ENCODE data around the gene KIF26B. TPM values are rescaled to one million over a fixed set of nuclear protein-coding genes. Genes with fewer than 3 reads are reported as not detected.

KIF26B gene
- total RNA-seq, 1 experiment from 2014 or later = 0.04 TPM

DNA sequence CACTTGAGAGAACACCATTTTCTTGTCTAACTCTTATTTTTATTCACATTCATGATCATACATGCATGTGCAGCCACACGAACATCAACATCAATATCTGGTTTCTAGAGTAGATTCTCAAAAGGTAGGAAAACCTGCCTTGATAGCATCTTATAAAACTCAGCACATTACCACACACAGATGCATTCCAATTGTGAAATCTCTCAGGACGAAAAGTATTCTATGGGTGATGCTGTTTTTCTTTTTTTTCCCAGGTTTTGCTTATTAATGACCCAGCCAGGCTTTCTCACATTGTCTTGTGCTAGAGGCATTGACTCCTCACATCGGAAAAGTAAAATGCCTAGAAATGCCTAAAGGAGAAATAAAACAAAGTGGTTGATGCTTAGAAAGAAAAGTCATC is 562.8 kb downstream of the KIF26B start:
- Histone ChIP-seq H3K79me2 (ENCODE audit: low read length) (no peaks in the 10 kb centered on the region), H3K9ac (ENCODE audit: low read length) (no peak overlapping the region), H4K20me1 (ENCODE audit: low read length) (no peaks in the 10 kb centered on the region), H2AFZ (ENCODE audit: low read length) (no peak overlapping the region), H3F3A (ENCODE audit: low read length, unreplicated experiment) (peaks cover 4% of the 10 kb centered on the region), H3K9me3 (ENCODE audit: low read length) (no peaks in the 10 kb centered on the region), H3K9me2 (replicated peaks; ENCODE audit: low read length) (no peaks in the 10 kb centered on the region), H3K4me1 (ENCODE audit: insufficient read depth, low read length) (peaks cover 24% of the 10 kb centered on the region), H3K27me3 (ENCODE audit: low read length) (no peaks in the 10 kb centered on the region), H3K36me3 (ENCODE audit: low read depth, low read length) (no peaks in the 10 kb centered on the region), H3K27ac (ENCODE audit: low read length) (no peak overlapping the region), H3K4me2 (ENCODE audit: low read length) (no peak overlapping the region), H3K4me3 (ENCODE audit: low read length) (no peak overlapping the region)
- BruUV-seq (replicated peaks) = no TSS peak
- DNase-seq (no peak), ATAC-seq (no peak)
- POLR2A ChIA-PET (ENCODE audit: unreplicated experiment) = no interaction called here
- intact Hi-C loops (cut with micrococcal nuclease) = no loop called here
- CTCF ChIA-PET = interaction anchor here (0.6 kb wide), 1 partner anchor 322 kb away, joined by 9 read pairs; no protein-coding TSS in a partner anchor
- TF ChIP-seq, protein P1, sequence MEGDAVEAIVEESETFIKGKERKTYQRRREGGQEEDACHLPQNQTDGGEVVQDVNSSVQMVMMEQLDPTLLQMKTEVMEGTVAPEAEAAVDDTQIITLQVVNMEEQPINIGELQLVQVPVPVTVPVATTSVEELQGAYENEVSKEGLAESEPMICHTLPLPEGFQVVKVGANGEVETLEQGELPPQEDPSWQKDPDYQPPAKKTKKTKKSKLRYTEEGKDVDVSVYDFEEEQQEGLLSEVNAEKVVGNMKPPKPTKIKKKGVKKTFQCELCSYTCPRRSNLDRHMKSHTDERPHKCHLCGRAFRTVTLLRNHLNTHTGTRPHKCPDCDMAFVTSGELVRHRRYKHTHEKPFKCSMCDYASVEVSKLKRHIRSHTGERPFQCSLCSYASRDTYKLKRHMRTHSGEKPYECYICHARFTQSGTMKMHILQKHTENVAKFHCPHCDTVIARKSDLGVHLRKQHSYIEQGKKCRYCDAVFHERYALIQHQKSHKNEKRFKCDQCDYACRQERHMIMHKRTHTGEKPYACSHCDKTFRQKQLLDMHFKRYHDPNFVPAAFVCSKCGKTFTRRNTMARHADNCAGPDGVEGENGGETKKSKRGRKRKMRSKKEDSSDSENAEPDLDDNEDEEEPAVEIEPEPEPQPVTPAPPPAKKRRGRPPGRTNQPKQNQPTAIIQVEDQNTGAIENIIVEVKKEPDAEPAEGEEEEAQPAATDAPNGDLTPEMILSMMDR (conservative IDR thresholded peaks at IDR 0.05; ENCODE audit: low read depth, low read length) = no peak
- TF ChIP-seq EZH2 (IDR thresholded peaks at IDR 0.05; ENCODE audit: low read length, unreplicated experiment) (no peak), EZH2phosphoT487 (IDR thresholded peaks at IDR 0.05; ENCODE audit: borderline replicate concordance, low read length) (no peak)

DNA sequence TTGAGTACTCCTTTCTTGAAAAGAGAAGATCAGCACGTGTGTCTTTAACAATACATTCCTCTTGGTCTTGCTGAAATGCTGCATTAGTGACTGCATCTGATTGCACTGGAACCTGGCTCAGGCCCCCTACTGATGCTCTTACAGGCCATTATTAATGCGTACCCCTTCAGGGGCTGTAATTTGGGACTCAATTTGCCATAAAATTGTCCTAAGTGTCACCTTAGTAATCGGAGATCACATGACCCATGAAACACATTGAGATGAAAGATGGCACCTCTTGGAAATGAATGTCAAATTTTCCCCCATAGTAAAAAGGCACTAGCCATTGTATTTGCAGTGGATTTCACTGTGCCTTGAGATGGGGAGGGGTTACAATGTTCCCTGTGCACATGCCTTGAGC is 563.3 kb downstream of the KIF26B start:
- intact Hi-C loops (cut with micrococcal nuclease) = no loop called here
- no peak overlapping the region for H3K27ac ChIP-seq (ENCODE audit: low read length)
- no peaks in the 10 kb centered on the region for H4K20me1 ChIP-seq (ENCODE audit: low read length)
- TF ChIP-seq EZH2 (IDR thresholded peaks at IDR 0.05; ENCODE audit: low read length, unreplicated experiment) = no peak
- no peak for TF ChIP-seq EZH2phosphoT487 (IDR thresholded peaks at IDR 0.05; ENCODE audit: borderline replicate concordance, low read length)
- TF ChIP-seq, protein P1 (conservative IDR thresholded peaks at IDR 0.05; ENCODE audit: low read depth, low read length) = no peak
- H3K4me2 ChIP-seq (ENCODE audit: low read length) = no peak overlapping the region
- H3K4me1 ChIP-seq (ENCODE audit: insufficient read depth, low read length) = peaks cover 24% of the 10 kb centered on the region
- ChIA-PET CTCF (no interaction called here), POLR2A (ENCODE audit: unreplicated experiment) (no interaction called here)
- H3K27me3 ChIP-seq (ENCODE audit: low read length) = no peaks in the 10 kb centered on the region
- no peaks in the 10 kb centered on the region for H3K36me3 ChIP-seq (ENCODE audit: low read depth, low read length)
- H3K9me2 ChIP-seq (replicated peaks; ENCODE audit: low read length) = no peaks in the 10 kb centered on the region
- H3K4me3 ChIP-seq (ENCODE audit: low read length) = no peak overlapping the region
- BruUV-seq (replicated peaks) = no TSS peak
- no peak overlapping the region for H3K9ac ChIP-seq (ENCODE audit: low read length)
- ATAC-seq = no peak
- peaks cover 4% of the 10 kb centered on the region for H3F3A ChIP-seq (ENCODE audit: low read length, unreplicated experiment)
- H3K9me3 ChIP-seq (ENCODE audit: low read length) = no peaks in the 10 kb centered on the region
- no peak for DNase-seq
- H3K79me2 ChIP-seq (ENCODE audit: low read length) = no peaks in the 10 kb centered on the region
- H2AFZ ChIP-seq (ENCODE audit: low read length) = no peak overlapping the region

DNA sequence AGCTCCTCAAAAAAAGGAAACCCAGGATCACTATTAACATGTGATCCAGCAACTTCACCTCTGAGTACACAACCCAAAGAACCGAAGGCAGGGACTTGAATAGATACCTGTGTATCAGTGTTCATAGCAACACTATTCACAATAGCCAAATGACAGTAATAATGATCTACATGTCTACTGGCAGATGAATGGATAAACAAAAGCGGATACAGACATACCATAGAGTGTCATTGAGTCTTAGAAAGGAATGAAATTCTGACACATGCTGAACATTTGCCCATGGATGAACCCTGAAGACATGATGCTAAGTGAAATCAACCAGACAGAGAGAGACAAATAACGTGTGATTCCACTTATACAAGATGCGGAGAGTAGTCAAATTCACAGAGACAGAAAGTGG is 564.2 kb downstream of the KIF26B start:
- Histone ChIP-seq H4K20me1 (ENCODE audit: low read length) (no peaks in the 10 kb centered on the region), H3K27me3 (ENCODE audit: low read length) (no peaks in the 10 kb centered on the region), H3K27ac (ENCODE audit: low read length) (no peak overlapping the region), H3K4me3 (ENCODE audit: low read length) (no peak overlapping the region), H3K36me3 (ENCODE audit: low read depth, low read length) (no peaks in the 10 kb centered on the region), H3K9me3 (ENCODE audit: low read length) (no peaks in the 10 kb centered on the region), H3K9me2 (replicated peaks; ENCODE audit: low read length) (no peaks in the 10 kb centered on the region), H3K79me2 (ENCODE audit: low read length) (no peaks in the 10 kb centered on the region), H3F3A (ENCODE audit: low read length, unreplicated experiment) (peaks cover 4% of the 10 kb centered on the region), H2AFZ (ENCODE audit: low read length) (no peak overlapping the region), H3K4me2 (ENCODE audit: low read length) (no peak overlapping the region), H3K9ac (ENCODE audit: low read length) (no peak overlapping the region), H3K4me1 (ENCODE audit: insufficient read depth, low read length) (peaks cover 24% of the 10 kb centered on the region)
- intact Hi-C loops (cut with micrococcal nuclease) = no loop called here
- CTCF ChIA-PET = no interaction called here
- POLR2A ChIA-PET (ENCODE audit: unreplicated experiment) = no interaction called here
- no peak for DNase-seq
- no TSS peak for BruUV-seq (replicated peaks)
- ATAC-seq = no peak
- TF ChIP-seq, protein P1 (conservative IDR thresholded peaks at IDR 0.05; ENCODE audit: low read depth, low read length) = no peak
- TF ChIP-seq EZH2 (IDR thresholded peaks at IDR 0.05; ENCODE audit: low read length, unreplicated experiment) (no peak), EZH2phosphoT487 (IDR thresholded peaks at IDR 0.05; ENCODE audit: borderline replicate concordance, low read length) (no peak)
